Measurements from ENCODE around the gene ZFP3. TPM values are rescaled to one million over a fixed set of nuclear protein-coding genes. Genes with fewer than 3 reads are reported as not detected.

The ZFP3 gene
- total and polyA plus RNA-seq, 12 donors = 3.1 to 14.6 (median 11.7) TPM

GRCh38 chr17:5042157-5043022 is 35.9 kb upstream of the ZFP3 start:
- no peaks in the 10 kb centered on the region for H3K36me3 ChIP-seq
- H3K27me3 ChIP-seq = no peaks in the 10 kb centered on the region
- H3K27ac ChIP-seq = no peak overlapping the region
- DNase-seq (no peak), ATAC-seq (no peak)
- WGBS, 2 donors = 85 to 86% methylated on average over 15 of the region's 15 CpGs
- intact Hi-C loops (cut with DNase I) = no loop called here
- H3K4me3 ChIP-seq = peak overlapping the region in 1 of 10 donors; percentile 16
- no peaks in the 10 kb centered on the region for H3K4me1 ChIP-seq
- H3K9me3 ChIP-seq = no peaks in the 10 kb centered on the region
- TF ChIP-seq, protein P1, sequence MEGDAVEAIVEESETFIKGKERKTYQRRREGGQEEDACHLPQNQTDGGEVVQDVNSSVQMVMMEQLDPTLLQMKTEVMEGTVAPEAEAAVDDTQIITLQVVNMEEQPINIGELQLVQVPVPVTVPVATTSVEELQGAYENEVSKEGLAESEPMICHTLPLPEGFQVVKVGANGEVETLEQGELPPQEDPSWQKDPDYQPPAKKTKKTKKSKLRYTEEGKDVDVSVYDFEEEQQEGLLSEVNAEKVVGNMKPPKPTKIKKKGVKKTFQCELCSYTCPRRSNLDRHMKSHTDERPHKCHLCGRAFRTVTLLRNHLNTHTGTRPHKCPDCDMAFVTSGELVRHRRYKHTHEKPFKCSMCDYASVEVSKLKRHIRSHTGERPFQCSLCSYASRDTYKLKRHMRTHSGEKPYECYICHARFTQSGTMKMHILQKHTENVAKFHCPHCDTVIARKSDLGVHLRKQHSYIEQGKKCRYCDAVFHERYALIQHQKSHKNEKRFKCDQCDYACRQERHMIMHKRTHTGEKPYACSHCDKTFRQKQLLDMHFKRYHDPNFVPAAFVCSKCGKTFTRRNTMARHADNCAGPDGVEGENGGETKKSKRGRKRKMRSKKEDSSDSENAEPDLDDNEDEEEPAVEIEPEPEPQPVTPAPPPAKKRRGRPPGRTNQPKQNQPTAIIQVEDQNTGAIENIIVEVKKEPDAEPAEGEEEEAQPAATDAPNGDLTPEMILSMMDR (IDR thresholded peaks at IDR 0.05) = no peak

GRCh38 chr17:5043524-5043923 is 34.7 kb upstream of the ZFP3 start:
- TF ChIP-seq, protein P1 (IDR thresholded peaks at IDR 0.05) = no peak
- H3K27ac ChIP-seq = no peak overlapping the region
- ATAC-seq (no peak), DNase-seq (no peak)
- 88 to 95% methylated on average over 1 of the region's 1 CpG for WGBS, 2 donors
- H3K27me3 ChIP-seq = no peaks in the 10 kb centered on the region
- no peaks in the 10 kb centered on the region for H3K4me1 ChIP-seq
- H3K4me3 ChIP-seq = no peak overlapping the region
- no peaks in the 10 kb centered on the region for H3K36me3 ChIP-seq
- H3K9me3 ChIP-seq = no peaks in the 10 kb centered on the region
- intact Hi-C loops (cut with DNase I) = no loop called here

GRCh38 chr17:5044630-5045029 is 33.6 kb upstream of the ZFP3 start:
- Histone ChIP-seq H3K4me3 (no peak overlapping the region), H3K4me1 (peaks cover 0 to 8% (median 7%) of the 10 kb centered on the region in 9 donors), H3K9me3 (no peaks in the 10 kb centered on the region), H3K27me3 (no peaks in the 10 kb centered on the region), H3K36me3 (no peaks in the 10 kb centered on the region), H3K27ac (no peak overlapping the region)
- TF ChIP-seq, protein P1 (IDR thresholded peaks at IDR 0.05) = no peak
- intact Hi-C loops (cut with DNase I) = no loop called here
- WGBS, 2 donors = 91 to 93% methylated on average over 5 of the region's 5 CpGs
- no peak for ATAC-seq
- DNase-seq = no peak

DNA sequence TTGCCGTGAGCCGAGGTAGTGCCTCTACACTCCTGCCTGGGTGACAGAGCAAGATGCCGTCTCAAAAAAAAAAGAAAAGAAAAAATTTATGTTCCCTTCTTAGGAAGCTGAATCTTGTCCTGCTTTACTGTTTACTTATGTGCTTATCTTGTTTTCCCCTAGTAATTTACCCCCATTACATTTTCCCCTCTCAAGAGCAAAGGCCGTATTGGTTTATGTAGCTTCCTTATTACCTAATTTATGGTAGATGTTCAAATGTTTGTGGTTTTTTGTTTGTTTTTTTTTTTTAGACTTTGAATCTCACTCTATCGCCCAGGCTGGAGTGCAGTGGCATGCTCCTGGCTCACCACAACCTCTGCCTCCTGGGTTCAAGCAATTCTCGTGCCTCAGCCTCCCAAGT is 32.8 kb upstream of the ZFP3 start:
- Histone ChIP-seq H3K9me3 (no peaks in the 10 kb centered on the region), H3K27me3 (no peaks in the 10 kb centered on the region), H3K4me3 (no peak overlapping the region), H3K4me1 (peaks cover 0 to 15% (median 12%) of the 10 kb centered on the region in 9 donors), H3K36me3 (no peaks in the 10 kb centered on the region), H3K27ac (no peak overlapping the region)
- DNase-seq (no peak), ATAC-seq (no peak)
- 92 to 93% methylated on average over 6 of the region's 6 CpGs for WGBS, 2 donors
- intact Hi-C loops (cut with DNase I) = no loop called here
- TF ChIP-seq, protein P1 (IDR thresholded peaks at IDR 0.05) = no peak
